Subcutaneous abdominal adipose tissue (tissue), 5 donors: ENCODE measurements around the gene WT1.

ENCODE experiments used
- H3K27ac ChIP-seq: one replicate; pipeline ENCODE4 v1.7.0; 2013; ENCODE audit warnings: low read depth, mild to moderate bottlenecking, inconsistent platforms, low read length, moderate library complexity
- H3K27me3 ChIP-seq, 5 donors: one replicate each; pipeline ENCODE4 v1.7.0; 2013; ENCODE audit warnings: low read length in 5 of 5, inconsistent platforms in 1 of 5; ENCODE audit not compliant: control insufficient read depth in 5 of 5, insufficient read depth in 4 of 5
- H3K36me3 ChIP-seq, 5 donors: one replicate each; pipeline ENCODE4 v1.7.0; 2013; ENCODE audit warnings: low read length in 5 of 5; ENCODE audit not compliant: control insufficient read depth in 5 of 5, insufficient read depth in 5 of 5
- H3K4me1 ChIP-seq, 5 donors: one replicate each; pipeline ENCODE4 v1.7.0; 2013; ENCODE audit warnings: low read length in 5 of 5, mild to moderate bottlenecking in 3 of 5, moderate library complexity in 1 of 5; ENCODE audit not compliant: control insufficient read depth in 5 of 5, insufficient read depth in 5 of 5
- H3K4me3 ChIP-seq, 5 donors: one replicate each; pipeline ENCODE4 v1.7.0; 2013; ENCODE audit warnings: low read length in 5 of 5, low read depth in 1 of 5
- H3K9ac ChIP-seq, 5 donors: one replicate each; pipeline ENCODE4 v1.7.0; 2013; ENCODE audit warnings: low read length in 5 of 5, mild to moderate bottlenecking in 4 of 5, moderate library complexity in 3 of 5
- H3K9me3 ChIP-seq, 5 donors: one replicate each; pipeline ENCODE4 v1.7.0; 2013; ENCODE audit warnings: low read length in 5 of 5; ENCODE audit not compliant: control insufficient read depth in 5 of 5
- donor health status: healthy.
- donor health status: healthy.
- donor health status: healthy.
- donor health status: healthy.
- donor health status: healthy.

WT1 gene

GRCh38 chr11:32433914-32434355 lies 1.4 kb downstream of the WT1 start:
- H3K9ac ChIP-seq: no peak overlapping the region
- H3K4me3 ChIP-seq: peak overlapping the region in 3 of 5 donors; percentile 30 to 54 (median 51)
- peaks cover 39 to 90% (median 80%) of the 10 kb centered on the region in 5 donors for H3K27me3 ChIP-seq
- peaks cover 0 to 53% (median 49%) of the 10 kb centered on the region in 5 donors for H3K4me1 ChIP-seq
- H3K9me3 ChIP-seq: no peaks in the 10 kb centered on the region
- no peaks in the 10 kb centered on the region for H3K36me3 ChIP-seq
- no peak overlapping the region for H3K27ac ChIP-seq

GRCh38 chr11:32433101-32433913 lies 2.0 kb downstream of the WT1 start:
- peaks cover 0 to 47% (median 46%) of the 10 kb centered on the region in 5 donors for H3K4me1 ChIP-seq
- H3K36me3 ChIP-seq: no peaks in the 10 kb centered on the region
- H3K9ac ChIP-seq: no peak overlapping the region
- peak overlapping the region; percentile 38 to 57 (median 51) for H3K4me3 ChIP-seq
- peaks cover 44 to 90% (median 79%) of the 10 kb centered on the region in 5 donors for H3K27me3 ChIP-seq
- H3K27ac ChIP-seq: no peak overlapping the region
- H3K9me3 ChIP-seq: no peaks in the 10 kb centered on the region

- H3K4me1 ChIP-seq: peaks cover 0 to 42% (median 40%) of the 10 kb centered on the region in 5 donors
- H3K27ac ChIP-seq: no peak overlapping the region
- H3K4me3 ChIP-seq: peak overlapping the region in 1 of 5 donors; percentile 51
- no peak overlapping the region for H3K9ac ChIP-seq
- no peaks in the 10 kb centered on the region for H3K36me3 ChIP-seq
- H3K9me3 ChIP-seq: no peaks in the 10 kb centered on the region
- H3K27me3 ChIP-seq: peaks cover 44 to 90% (median 79%) of the 10 kb centered on the region in 5 donors
These were observed 2.8 kb downstream of the WT1 start for GRCh38 chr11:32432565-32432964.

GRCh38 chr11:32430568-32431381 lies 4.6 kb downstream of the WT1 start:
- Histone ChIP-seq H3K27me3 (peaks cover 55 to 89% (median 76%) of the 10 kb centered on the region in 5 donors), H3K9me3 (no peaks in the 10 kb centered on the region), H3K4me1 (peaks cover 0 to 42% (median 35%) of the 10 kb centered on the region in 5 donors), H3K36me3 (no peaks in the 10 kb centered on the region), H3K9ac (no peak overlapping the region), H3K4me3 (no peak overlapping the region), H3K27ac (no peak overlapping the region)

DNA sequence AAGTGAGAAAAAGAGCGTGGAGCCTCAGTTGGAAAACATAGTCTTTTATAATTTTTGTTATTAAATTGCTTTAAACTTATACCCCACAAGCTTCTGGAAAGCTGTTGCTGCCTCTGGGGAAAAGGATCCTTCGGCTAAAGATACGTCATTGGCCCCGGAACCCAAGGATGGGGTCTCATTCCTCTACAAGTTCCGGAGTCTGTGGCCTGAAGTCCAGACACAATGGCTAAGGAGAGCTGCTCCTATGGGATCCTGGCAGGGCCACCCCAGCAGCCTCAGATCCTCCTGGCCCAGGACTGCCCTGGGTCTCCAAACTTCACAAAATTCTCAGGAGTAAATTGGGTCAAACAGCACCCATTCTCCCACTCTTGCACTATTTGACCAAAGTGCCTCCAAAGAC lies 5.9 kb downstream of the WT1 start:
- Histone ChIP-seq H3K4me1 (peaks cover 0 to 32% (median 29%) of the 10 kb centered on the region in 5 donors), H3K36me3 (no peaks in the 10 kb centered on the region), H3K27ac (no peak overlapping the region), H3K9ac (no peak overlapping the region), H3K4me3 (no peak overlapping the region), H3K27me3 (peaks cover 56 to 91% (median 73%) of the 10 kb centered on the region in 5 donors), H3K9me3 (no peaks in the 10 kb centered on the region)

DNA sequence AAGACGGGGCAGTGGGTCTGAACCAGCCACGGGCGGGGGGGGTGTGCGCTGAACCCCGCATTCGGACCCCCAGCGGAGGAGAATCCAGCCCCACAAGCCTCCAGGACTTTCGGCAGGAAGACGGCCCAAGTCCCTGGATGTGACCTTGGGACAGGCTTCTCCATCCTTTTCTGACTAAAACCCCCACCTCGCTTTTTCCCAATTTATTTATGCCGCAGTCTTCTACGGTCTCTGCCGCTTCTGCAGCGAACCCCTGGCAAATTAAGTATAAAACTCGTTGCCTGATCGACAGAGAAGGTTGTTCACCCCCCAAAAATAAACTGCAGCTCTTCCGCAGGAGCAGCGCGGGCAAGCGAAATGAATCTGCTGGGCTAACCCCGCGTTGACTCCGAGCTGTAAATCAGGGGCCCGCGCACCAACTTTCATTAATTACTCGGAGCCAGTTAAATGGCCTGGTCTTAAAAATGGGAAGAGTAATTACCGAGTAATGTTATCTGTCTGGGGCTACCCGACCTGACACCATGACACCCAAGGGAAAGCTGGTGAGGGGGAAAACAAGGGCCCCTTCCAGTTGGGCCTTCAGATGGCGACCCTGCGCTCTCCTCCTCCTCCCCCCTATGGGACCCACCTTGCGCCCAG lies 6.6 kb downstream of the WT1 start:
- Histone ChIP-seq H3K4me3 (no peak overlapping the region), H3K4me1 (peaks cover 0 to 26% (median 22%) of the 10 kb centered on the region in 5 donors), H3K36me3 (no peaks in the 10 kb centered on the region), H3K27ac (no peak overlapping the region), H3K9me3 (no peaks in the 10 kb centered on the region), H3K9ac (no peak overlapping the region), H3K27me3 (peaks cover 49 to 89% (median 70%) of the 10 kb centered on the region in 5 donors)

- H3K4me3 ChIP-seq: no peak overlapping the region
- peaks cover 50 to 89% (median 67%) of the 10 kb centered on the region in 5 donors for H3K27me3 ChIP-seq
- no peaks in the 10 kb centered on the region for H3K36me3 ChIP-seq
- H3K27ac ChIP-seq: no peak overlapping the region
- no peak overlapping the region for H3K9ac ChIP-seq
- peaks cover 0 to 19% (median 15%) of the 10 kb centered on the region in 5 donors for H3K4me1 ChIP-seq
- H3K9me3 ChIP-seq: no peaks in the 10 kb centered on the region
These were observed 7.2 kb downstream of the WT1 start for GRCh38 chr11:32427935-32428664.

DNA sequence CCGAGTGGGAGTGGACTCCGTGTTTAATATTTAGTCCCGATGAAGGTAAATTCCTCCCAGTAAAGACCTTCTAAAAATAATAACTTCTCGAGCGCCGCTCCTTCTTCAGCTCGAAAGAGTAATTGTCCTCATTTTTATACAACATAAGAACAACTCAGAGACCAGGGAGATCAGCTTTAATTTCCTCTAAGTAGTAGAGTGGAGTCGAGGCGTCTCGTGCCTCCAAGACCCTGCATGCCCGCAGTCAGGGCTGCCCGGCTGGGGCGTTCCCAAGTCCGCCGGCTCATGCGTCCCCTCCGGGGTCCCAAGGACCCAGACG lies 7.8 kb downstream of the WT1 start:
- Histone ChIP-seq H3K36me3 (no peaks in the 10 kb centered on the region), H3K27me3 (peaks cover 51 to 86% (median 65%) of the 10 kb centered on the region in 5 donors), H3K27ac (no peak overlapping the region), H3K9me3 (no peaks in the 10 kb centered on the region), H3K4me3 (no peak overlapping the region), H3K4me1 (peaks cover 0 to 15% (median 11%) of the 10 kb centered on the region in 5 donors), H3K9ac (no peak overlapping the region)

- H3K36me3 ChIP-seq: no peaks in the 10 kb centered on the region
- peaks cover 47 to 80% (median 62%) of the 10 kb centered on the region in 5 donors for H3K27me3 ChIP-seq
- no peak overlapping the region for H3K27ac ChIP-seq
- H3K9ac ChIP-seq: no peak overlapping the region
- no peaks in the 10 kb centered on the region for H3K9me3 ChIP-seq
- peaks cover 0 to 15% (median 11%) of the 10 kb centered on the region in 5 donors for H3K4me1 ChIP-seq
- H3K4me3 ChIP-seq: no peak overlapping the region
These were observed 8.3 kb downstream of the WT1 start for GRCh38 chr11:32426819-32427615.
